ENCODE results near the gene CA9. TPM values are rescaled to one million over a fixed set of nuclear protein-coding genes. Genes with fewer than 3 reads are reported as not detected.

CA9 gene
- polyA plus RNA-seq, 3 donors = not detected

DNA sequence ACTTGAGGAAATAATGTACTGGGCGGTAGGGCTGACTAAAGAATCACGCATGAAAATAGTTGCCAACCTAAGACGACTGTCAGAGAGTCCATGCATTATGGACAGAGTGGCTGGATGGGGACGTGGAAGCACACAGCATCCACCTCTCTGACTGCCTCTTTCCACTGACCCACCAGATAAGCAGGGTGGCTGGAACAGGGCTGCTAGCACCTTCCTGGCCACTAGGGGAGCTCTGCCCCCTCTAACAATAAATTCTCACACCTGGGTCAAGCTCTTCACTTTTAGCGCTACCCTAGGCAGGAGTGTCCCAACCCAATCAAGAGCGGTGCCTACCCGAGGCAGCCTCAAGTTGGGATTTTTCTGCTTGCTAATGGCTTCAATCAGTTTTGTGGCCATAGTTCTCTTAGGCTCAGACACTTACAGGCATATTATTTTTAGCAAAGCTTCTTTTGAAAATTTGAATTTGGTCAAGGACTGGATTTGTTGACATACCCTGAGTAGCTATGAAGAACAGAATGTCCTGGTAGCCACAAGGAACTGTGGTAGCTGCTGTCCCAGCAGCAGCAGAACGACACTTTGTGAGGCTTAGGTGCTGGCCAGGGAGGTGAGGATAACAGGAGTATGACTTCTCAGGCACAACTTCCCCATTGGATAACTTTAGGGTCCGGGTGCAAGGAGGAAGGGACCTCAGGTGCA lies 22.9 kb downstream of the CA9 start:
- no peak overlapping the region for H3K4me2 ChIP-seq (replicated peaks; ENCODE audit: extremely low read depth, low read length, poor library complexity, severe bottlenecking)
- peaks cover 0 to under 1% of the 10 kb centered on the region in 2 donors for H3K4me1 ChIP-seq (ENCODE audit: control insufficient read depth in 1 of 2, insufficient read depth in 2 of 2, low read length in 2 of 2)
- WGBS (ENCODE audit: insufficient coverage) = 44% methylated on average over 4 of the region's 9 CpGs
- no peaks in the 10 kb centered on the region for H3K9me3 ChIP-seq (replicated peaks in 1 of 2; ENCODE audit: control insufficient read depth in 1 of 2, insufficient read depth in 1 of 2, low read length in 2 of 2)
- intact Hi-C loops (cut with micrococcal nuclease) = loop anchor here (2.0 to 10.0 kb wide), 3 partner anchors 39 to 92 kb away; partner anchors contain the start of genes CCDC107 (in 1 of the 2), RMRP (in 1 of the 2) and TESK1 (in 1 of the 2)
- H3K4me3 ChIP-seq (replicated peaks in 1 of 3; ENCODE audit: low read depth in 2 of 3, low read length in 3 of 3) = no peak overlapping the region
- TF ChIP-seq, protein P1, sequence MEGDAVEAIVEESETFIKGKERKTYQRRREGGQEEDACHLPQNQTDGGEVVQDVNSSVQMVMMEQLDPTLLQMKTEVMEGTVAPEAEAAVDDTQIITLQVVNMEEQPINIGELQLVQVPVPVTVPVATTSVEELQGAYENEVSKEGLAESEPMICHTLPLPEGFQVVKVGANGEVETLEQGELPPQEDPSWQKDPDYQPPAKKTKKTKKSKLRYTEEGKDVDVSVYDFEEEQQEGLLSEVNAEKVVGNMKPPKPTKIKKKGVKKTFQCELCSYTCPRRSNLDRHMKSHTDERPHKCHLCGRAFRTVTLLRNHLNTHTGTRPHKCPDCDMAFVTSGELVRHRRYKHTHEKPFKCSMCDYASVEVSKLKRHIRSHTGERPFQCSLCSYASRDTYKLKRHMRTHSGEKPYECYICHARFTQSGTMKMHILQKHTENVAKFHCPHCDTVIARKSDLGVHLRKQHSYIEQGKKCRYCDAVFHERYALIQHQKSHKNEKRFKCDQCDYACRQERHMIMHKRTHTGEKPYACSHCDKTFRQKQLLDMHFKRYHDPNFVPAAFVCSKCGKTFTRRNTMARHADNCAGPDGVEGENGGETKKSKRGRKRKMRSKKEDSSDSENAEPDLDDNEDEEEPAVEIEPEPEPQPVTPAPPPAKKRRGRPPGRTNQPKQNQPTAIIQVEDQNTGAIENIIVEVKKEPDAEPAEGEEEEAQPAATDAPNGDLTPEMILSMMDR (IDR thresholded peaks at IDR 0.05) = peak; percentile 93
- no peaks in the 10 kb centered on the region for H3K9me3 Mint-ChIP-seq
- no peak overlapping the region for H3K27ac ChIP-seq (ENCODE audit: low read depth in 1 of 2, low read length in 2 of 2)
- peaks cover 59 to 61% of the 10 kb centered on the region in 2 donors for H3K36me3 ChIP-seq (replicated peaks in 1 of 2; ENCODE audit: control insufficient read depth in 1 of 2, insufficient read depth in 2 of 2, low read length in 2 of 2)
- H3K79me2 ChIP-seq (ENCODE audit: insufficient read depth, low read length) = no peaks in the 10 kb centered on the region
- no peak overlapping the region for H3K4me3 Mint-ChIP-seq
- H3K27ac Mint-ChIP-seq = peak overlapping the region in 4 of 7 donors; percentile 22 to 87 (median 63)
- H3K4me1 Mint-ChIP-seq = no peaks in the 10 kb centered on the region
- H3K9ac ChIP-seq (ENCODE audit: insufficient read depth, low read length, poor library complexity, severe bottlenecking) = no peak overlapping the region
- H3K27me3 Mint-ChIP-seq (ENCODE audit: low read depth in 3 of 3) = peaks cover 0 to 3% (median 0%) of the 10 kb centered on the region in 3 donors
- H3K27me3 ChIP-seq (ENCODE audit: control insufficient read depth in 2 of 2, insufficient read depth in 2 of 2, low read length in 2 of 2) = no peaks in the 10 kb centered on the region
- no peak overlapping the region for H2AFZ ChIP-seq (ENCODE audit: insufficient read depth, low read depth, low read length, poor library complexity, severe bottlenecking)
- H4K20me1 ChIP-seq (ENCODE audit: insufficient read depth, low read length) = peaks cover 62% of the 10 kb centered on the region
- H3K36me3 Mint-ChIP-seq = no peaks in the 10 kb centered on the region
- peak; percentile 33 to 60 (median 57) for DNase-seq

DNA sequence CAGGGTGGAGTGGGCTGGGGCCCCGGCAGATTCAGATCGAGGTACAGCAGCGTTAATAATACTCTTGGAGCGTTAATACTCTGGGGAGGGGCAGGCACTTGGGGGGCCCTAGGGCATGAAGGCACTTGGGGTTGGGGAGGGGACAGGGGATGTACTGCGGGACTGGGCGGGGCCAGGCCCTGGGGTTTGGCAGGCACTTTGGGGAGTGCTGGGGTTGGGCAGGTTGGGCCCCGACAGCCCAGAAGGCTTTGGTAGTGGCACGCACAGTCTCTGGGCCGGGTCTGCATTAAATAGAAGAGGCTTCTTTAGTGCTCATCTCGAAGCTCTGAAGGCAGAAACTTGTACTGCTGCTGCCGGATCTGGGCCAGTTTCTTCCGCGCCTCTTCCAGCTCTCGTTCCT lies 23.8 kb downstream of the CA9 start:
- TF ChIP-seq, protein P1 (IDR thresholded peaks at IDR 0.05) = no peak
- no peak overlapping the region for H3K4me3 Mint-ChIP-seq
- H3K27me3 ChIP-seq (ENCODE audit: control insufficient read depth in 2 of 2, insufficient read depth in 2 of 2, low read length in 2 of 2) = no peaks in the 10 kb centered on the region
- H4K20me1 ChIP-seq (ENCODE audit: insufficient read depth, low read length) = peaks cover 70% of the 10 kb centered on the region
- no peaks in the 10 kb centered on the region for H3K4me1 Mint-ChIP-seq
- H3K9ac ChIP-seq (ENCODE audit: insufficient read depth, low read length, poor library complexity, severe bottlenecking) = no peak overlapping the region
- H3K4me1 ChIP-seq (ENCODE audit: control insufficient read depth in 1 of 2, insufficient read depth in 2 of 2, low read length in 2 of 2) = no peaks in the 10 kb centered on the region
- H3K36me3 ChIP-seq (replicated peaks in 1 of 2; ENCODE audit: control insufficient read depth in 1 of 2, insufficient read depth in 2 of 2, low read length in 2 of 2) = peaks cover 66 to 69% of the 10 kb centered on the region in 2 donors
- no peaks in the 10 kb centered on the region for H3K36me3 Mint-ChIP-seq
- H3K27ac ChIP-seq (ENCODE audit: low read depth in 1 of 2, low read length in 2 of 2) = no peak overlapping the region
- no peak overlapping the region for H3K4me2 ChIP-seq (replicated peaks; ENCODE audit: extremely low read depth, low read length, poor library complexity, severe bottlenecking)
- no peak overlapping the region for H3K4me3 ChIP-seq (replicated peaks in 1 of 3; ENCODE audit: low read depth in 2 of 3, low read length in 3 of 3)
- intact Hi-C loops (cut with micrococcal nuclease) = loop anchor here (2.0 to 10.0 kb wide), 3 partner anchors 40 to 93 kb away; partner anchors contain the start of genes CCDC107 (in 1 of the 2), RMRP (in 1 of the 2) and TESK1 (in 1 of the 2)
- H3K79me2 ChIP-seq (ENCODE audit: insufficient read depth, low read length) = no peaks in the 10 kb centered on the region
- H3K9me3 ChIP-seq (replicated peaks in 1 of 2; ENCODE audit: control insufficient read depth in 1 of 2, insufficient read depth in 1 of 2, low read length in 2 of 2) = no peaks in the 10 kb centered on the region
- H3K9me3 Mint-ChIP-seq = no peaks in the 10 kb centered on the region
- DNase-seq = no peak
- peak overlapping the region in 3 of 7 donors; percentile 25 to 76 (median 48) for H3K27ac Mint-ChIP-seq
- 93% methylated on average over 13 of the region's 14 CpGs for WGBS (ENCODE audit: insufficient coverage)
- H2AFZ ChIP-seq (ENCODE audit: insufficient read depth, low read depth, low read length, poor library complexity, severe bottlenecking) = no peak overlapping the region
- H3K27me3 Mint-ChIP-seq (ENCODE audit: low read depth in 3 of 3) = peaks cover 0 to 2% (median 0%) of the 10 kb centered on the region in 3 donors

All from CD14-positive monocyte (primary cell).